Heart left ventricle (tissue), 16 donors: ENCODE results near the gene ADGRD1. TPM values are rescaled to one million over a fixed set of nuclear protein-coding genes. Genes with fewer than 3 reads are reported as not detected.
A peak's percentile ranks its signal among the peaks of the same experiment; 100 is the strongest.

Experiments
- ATAC-seq, 4 donors: fragments of 200-7000 bp; cut with Tn5 transposase; one replicate each; pipeline ENCODE4 v1.9.1; 2020 to 2022; ENCODE audit warnings: moderate library complexity in 4 of 4, mild to moderate bottlenecking in 3 of 4, moderate number of reproducible peaks in 1 of 4
- DNase-seq, 5 donors: peaks; one replicate each; pipeline ENCODE4 v3.0.0-alpha.2; 2020
- H3K27ac ChIP-seq, 12 donors: fragments of 200-600 bp; sonication (generic) in 4 of 12; one replicate each; pipeline versions ENCODE4 v1.5.0 to v1.8.0; 2016 to 2022; ENCODE audit warnings: mild to moderate bottlenecking in 2 of 12
- H3K27me3 ChIP-seq, 9 donors: fragments of 200-600 bp; sonication (generic) in 2 of 9; one replicate each; pipeline versions ENCODE4 v1.5.1 to v1.8.0; 2016 to 2022; ENCODE audit warnings: mild to moderate bottlenecking in 3 of 9
- H3K36me3 ChIP-seq, 9 donors: fragments of 200-600 bp; sonication (generic) in 2 of 9; one replicate each; pipeline versions ENCODE4 v1.5.0 to v1.8.0; 2018 to 2022; ENCODE audit warnings: mild to moderate bottlenecking in 2 of 9
- H3K4me1 ChIP-seq, 12 donors: fragments of 200-600 bp; sonication (generic) in 4 of 12; one replicate each; pipeline versions ENCODE4 v1.5.0 to v1.8.0; 2016 to 2022; ENCODE audit warnings: mild to moderate bottlenecking in 3 of 12
- H3K4me3 ChIP-seq, 12 donors: fragments of 200-600 bp; sonication (generic) in 4 of 12; one replicate each; pipeline versions ENCODE4 v1.5.0 to v1.8.0; 2017 to 2022; ENCODE audit warnings: mild to moderate bottlenecking in 9 of 12, moderate library complexity in 4 of 12
- H3K9me3 ChIP-seq, 12 donors: fragments of 200-600 bp; sonication (generic) in 4 of 12; one replicate each; pipeline versions ENCODE4 v1.5.0 to v1.8.0; 2016 to 2022; ENCODE audit warnings: mild to moderate bottlenecking in 1 of 12
- POLR2A ChIP-seq, 2 donors: fragments of 450-650 bp; IDR thresholded peaks; one replicate each; pipeline ENCODE4 v1.6.1; 2017; ENCODE audit warnings: antibody characterized with exemption in 2 of 2, mild to moderate bottlenecking in 2 of 2, moderate library complexity in 2 of 2
- WGBS, 4 donors: extraction: QIAGEN DNeasy Blood & Tissue Kit in 2 of 4; methylation state at CpG; one replicate each; pipeline versions ENCODE4 v1.1.5 to v1.1.7; 2013 to 2018; 5-methylcytosine and 5-hydroxymethylcytosine counted together
- intact Hi-C, 10 donors: fragments of 100-400 bp; cut with DNase I; formaldehyde crosslinking; loops; one replicate each; pipeline versions ENCODE4 v1.11.1 to v1.14.2; 2022
- polyA plus RNA-seq, 2 donors: library from polyadenylated mRNA; stranded (reverse); fragments of 200-250 nt; gene quantifications; one replicate each; pipeline ENCODE4 v1.2.3, GENCODE V29; 2013
- total RNA-seq, 9 donors: library from RNA; depleted of rRNA in 2 of 9; stranded (reverse); fragments of >200 nt in 2 of 9; fragmentation: NEBNext Ultra II Directional in 3 of 9; extraction: Animal tissue kit (Norgen Biotek cat#: 25700) in 3 of 9; gene quantifications; one replicate each; pipeline versions ENCODE4 v1.1.0 to v1.2.4, GENCODE V29; 2016 to 2023
- TF ChIP-seq, protein P1 (sequence below), 12 donors: fragments of 200-600 bp; sonication (generic) in 4 of 12; IDR thresholded peaks; one replicate each; pipeline versions ENCODE4 v1.5.0 to v1.8.0; 2018 to 2022; ENCODE audit warnings: antibody characterized with exemption in 12 of 12, mild to moderate bottlenecking in 5 of 12
- donor health status: ischemic (EF 13 %, LVEDD 7.1; RV severe dilation, severe dysfunction).
- donor health status: healthy with polysubstance abuse.
- donor health status: DM: no; HTN: yes; CAD: no.
- donor health status: DM: no; HTN: no; CAD: no.
- donor health status: ischemic (EF 25% LVEDD 6.9; RV normal size, moderate dysfunction).
- donor health status: ischemic (EF 25% LVEDD 5.7; RV mildly dilated, moderate dysfunction).
- donor health status: healthy.
- donor health status: DM: yes; HTN: yes; CAD: no.
- donor health status: ischemic (EF 35%, LVEDD 5.7; RV mildly dilated, moderate dysfunction).
- donor health status: nonischemic (EF 11% LVEDD 7.7; RV severe dilation, severe dysfunction).
- donor health status: DM: yes; HTN: yes; CAD: no.
- donor health status: PGD.
- donor health status: ischemic (EF 29% LVEDD 5.4; RV normal size, mild dysfunction).
- donor health status: nonischemic (EF 23%, LVEDD 6.1; RV moderate dilation, normal function).

The ADGRD1 gene
- total and polyA plus RNA-seq, 11 donors: 22.7 to 109 (median 66.3) TPM

- no peak overlapping the region for H3K27ac ChIP-seq
- no peaks in the 10 kb centered on the region for H3K27me3 ChIP-seq
- no peak overlapping the region for H3K4me3 ChIP-seq
- H3K9me3 ChIP-seq: no peaks in the 10 kb centered on the region
- H3K36me3 ChIP-seq: peaks cover 0 to 27% (median 0%) of the 10 kb centered on the region in 9 donors
- intact Hi-C loops: no loop called here
- TF ChIP-seq, protein P1, sequence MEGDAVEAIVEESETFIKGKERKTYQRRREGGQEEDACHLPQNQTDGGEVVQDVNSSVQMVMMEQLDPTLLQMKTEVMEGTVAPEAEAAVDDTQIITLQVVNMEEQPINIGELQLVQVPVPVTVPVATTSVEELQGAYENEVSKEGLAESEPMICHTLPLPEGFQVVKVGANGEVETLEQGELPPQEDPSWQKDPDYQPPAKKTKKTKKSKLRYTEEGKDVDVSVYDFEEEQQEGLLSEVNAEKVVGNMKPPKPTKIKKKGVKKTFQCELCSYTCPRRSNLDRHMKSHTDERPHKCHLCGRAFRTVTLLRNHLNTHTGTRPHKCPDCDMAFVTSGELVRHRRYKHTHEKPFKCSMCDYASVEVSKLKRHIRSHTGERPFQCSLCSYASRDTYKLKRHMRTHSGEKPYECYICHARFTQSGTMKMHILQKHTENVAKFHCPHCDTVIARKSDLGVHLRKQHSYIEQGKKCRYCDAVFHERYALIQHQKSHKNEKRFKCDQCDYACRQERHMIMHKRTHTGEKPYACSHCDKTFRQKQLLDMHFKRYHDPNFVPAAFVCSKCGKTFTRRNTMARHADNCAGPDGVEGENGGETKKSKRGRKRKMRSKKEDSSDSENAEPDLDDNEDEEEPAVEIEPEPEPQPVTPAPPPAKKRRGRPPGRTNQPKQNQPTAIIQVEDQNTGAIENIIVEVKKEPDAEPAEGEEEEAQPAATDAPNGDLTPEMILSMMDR (IDR thresholded peaks at IDR 0.05): no peak
- no peak for TF ChIP-seq POLR2A (IDR thresholded peaks at IDR 0.05)
- peak in 1 of 5 donors; percentile 57 for DNase-seq
- peak in 1 of 4 donors; percentile 5 for ATAC-seq
- WGBS, 4 donors: 87 to 95% (median 90%) methylated on average over 14 to 16 of the region's 16 CpGs
- peaks cover 0 to 7% (median 0%) of the 10 kb centered on the region in 12 donors for H3K4me1 ChIP-seq
These were observed 79.8 kb downstream of the ADGRD1 start for GRCh38 chr12:131033486-131033885.

DNA sequence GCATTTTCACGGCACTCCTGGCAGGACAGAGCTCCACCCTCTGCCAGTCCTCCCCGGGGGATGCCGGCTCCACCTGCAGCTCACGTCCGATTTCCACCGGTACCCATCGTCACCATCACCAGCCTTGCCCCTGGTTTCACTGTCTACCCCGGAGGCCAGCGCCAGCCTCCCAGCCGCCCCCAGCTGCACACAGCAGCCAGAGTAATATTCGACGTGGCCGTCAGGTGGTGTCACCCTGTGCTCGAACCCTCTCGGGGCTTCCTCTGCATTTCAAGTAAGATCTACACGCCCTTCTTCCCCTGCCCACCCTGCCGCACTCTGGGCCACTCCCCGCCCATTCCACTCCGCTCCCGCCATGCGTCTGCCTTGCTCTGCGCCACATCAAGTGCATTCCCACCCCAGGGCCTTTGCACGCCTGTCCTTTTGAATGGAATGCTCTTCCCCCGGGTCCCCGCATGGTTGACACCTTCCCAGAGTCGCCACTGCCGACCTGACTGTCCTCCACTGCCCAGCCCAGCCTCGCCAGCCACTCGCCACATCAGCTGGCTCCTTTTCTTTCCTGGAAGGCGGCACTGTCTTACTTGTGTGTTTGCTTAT is 80.3 kb downstream of the ADGRD1 start:
- intact Hi-C loops: no loop called here
- no peaks in the 10 kb centered on the region for H3K9me3 ChIP-seq
- peaks cover 0 to 2% (median 0%) of the 10 kb centered on the region in 12 donors for H3K4me1 ChIP-seq
- ATAC-seq (peak in 2 of 4 donors; percentile 3 to 14), DNase-seq (peak in 1 of 5 donors; percentile 26)
- TF ChIP-seq, protein P1 (IDR thresholded peaks at IDR 0.05): no peak
- no peak for TF ChIP-seq POLR2A (IDR thresholded peaks at IDR 0.05)
- no peak overlapping the region for H3K4me3 ChIP-seq
- no peak overlapping the region for H3K27ac ChIP-seq
- H3K36me3 ChIP-seq: peaks cover 0 to 27% (median 0%) of the 10 kb centered on the region in 9 donors
- 94 to 96% (median 94%) methylated on average over 30 of the region's 30 CpGs for WGBS, 4 donors
- no peaks in the 10 kb centered on the region for H3K27me3 ChIP-seq

DNA sequence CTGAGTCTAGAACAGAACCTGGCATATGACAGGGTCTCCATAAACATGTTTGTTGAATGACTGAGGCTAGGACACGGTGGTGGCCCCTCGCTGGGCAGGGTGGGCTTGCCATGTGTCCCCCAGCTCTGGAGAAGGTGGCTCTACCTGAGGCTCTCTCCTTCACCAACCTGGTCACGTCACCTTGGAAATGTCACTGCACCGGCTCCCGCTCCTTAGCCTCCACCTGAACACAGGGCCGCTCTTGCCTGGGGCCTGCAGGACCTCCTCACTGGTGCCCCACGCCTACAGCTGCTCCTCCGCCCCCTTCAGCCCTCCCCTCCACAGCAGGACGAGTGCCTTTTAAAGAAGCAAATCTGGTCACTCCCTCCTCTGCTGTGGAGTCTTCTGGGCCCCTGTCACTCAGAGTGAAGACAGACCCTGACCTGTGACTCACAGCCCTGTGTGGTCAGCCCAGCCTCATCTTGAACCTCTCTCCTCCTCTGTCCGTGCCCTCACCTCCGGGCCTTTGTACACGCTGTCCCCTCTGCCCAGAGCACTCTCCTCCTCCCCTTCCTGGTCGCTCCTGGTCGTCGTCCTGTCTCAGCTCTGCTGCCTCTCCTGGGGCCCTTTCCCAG is 81.0 kb downstream of the ADGRD1 start:
- Histone ChIP-seq H3K9me3 (no peaks in the 10 kb centered on the region), H3K4me3 (no peak overlapping the region), H3K27me3 (no peaks in the 10 kb centered on the region), H3K36me3 (peaks cover 0 to 27% (median 0%) of the 10 kb centered on the region in 9 donors), H3K27ac (no peak overlapping the region), H3K4me1 (peaks cover 0 to 3% (median 0%) of the 10 kb centered on the region in 12 donors)
- intact Hi-C loops: no loop called here
- TF ChIP-seq POLR2A (IDR thresholded peaks at IDR 0.05): no peak
- TF ChIP-seq, protein P1 (IDR thresholded peaks at IDR 0.05): no peak
- peak in 1 of 5 donors; percentile 37 for DNase-seq
- 73 to 82% (median 80%) methylated on average over 15 of the region's 15 CpGs for WGBS, 4 donors
- peak in 3 of 4 donors; percentile 14 to 33 (median 20) for ATAC-seq

- DNase-seq (peak in 1 of 5 donors; percentile 51), ATAC-seq (peak in 3 of 4 donors; percentile 14 to 22 (median 18))
- Histone ChIP-seq H3K36me3 (peaks cover 0 to 27% (median 0%) of the 10 kb centered on the region in 9 donors), H3K27ac (no peak overlapping the region), H3K9me3 (no peaks in the 10 kb centered on the region), H3K4me1 (peaks cover 0 to 7% (median 0%) of the 10 kb centered on the region in 12 donors), H3K4me3 (no peak overlapping the region), H3K27me3 (no peaks in the 10 kb centered on the region)
- no peak for TF ChIP-seq POLR2A (IDR thresholded peaks at IDR 0.05)
- TF ChIP-seq, protein P1 (IDR thresholded peaks at IDR 0.05): no peak
- 72 to 87% (median 76%) methylated on average over 12 to 18 of the region's 18 CpGs for whole genome bisulfite sequencing, 4 donors
- intact Hi-C loops: no loop called here
These were observed 81.6 kb downstream of the ADGRD1 start for GRCh38 chr12:131035245-131035681.
